Neural cell (in vitro differentiated cells): ENCODE measurements around the gene PXDN.

Experiments used
- CTCF ChIP-seq: fragments of 450-650 bp; IDR thresholded peaks from 2 replicates; pipeline ENCODE4 v1.5.1; 2014; ENCODE audit warnings: antibody characterized with exemption, mild to moderate bottlenecking, moderate library complexity; ENCODE audit not compliant: poor library complexity, severe bottlenecking
- EP300 ChIP-seq: fragments of 450-650 bp; conservative IDR thresholded peaks from 2 replicates; pipeline ENCODE4 v1.6.1; 2014; ENCODE audit warnings: antibody characterized with exemption, mild to moderate bottlenecking, moderate library complexity; ENCODE audit not compliant: poor library complexity, severe bottlenecking
- POLR2AphosphoS5 ChIP-seq: IDR thresholded peaks from 2 replicates; pipeline ENCODE4 v1.6.1; 2012
- SMC3 ChIP-seq: fragments of 450-650 bp; conservative IDR thresholded peaks from 2 replicates; pipeline ENCODE4 v1.6.1; 2014; ENCODE audit warnings: antibody characterized with exemption, mild to moderate bottlenecking, moderate library complexity; ENCODE audit not compliant: poor library complexity
- TAF1 ChIP-seq: IDR thresholded peaks from 2 replicates; pipeline ENCODE4 v1.6.1; 2012; ENCODE audit warnings: low read depth

DNA sequence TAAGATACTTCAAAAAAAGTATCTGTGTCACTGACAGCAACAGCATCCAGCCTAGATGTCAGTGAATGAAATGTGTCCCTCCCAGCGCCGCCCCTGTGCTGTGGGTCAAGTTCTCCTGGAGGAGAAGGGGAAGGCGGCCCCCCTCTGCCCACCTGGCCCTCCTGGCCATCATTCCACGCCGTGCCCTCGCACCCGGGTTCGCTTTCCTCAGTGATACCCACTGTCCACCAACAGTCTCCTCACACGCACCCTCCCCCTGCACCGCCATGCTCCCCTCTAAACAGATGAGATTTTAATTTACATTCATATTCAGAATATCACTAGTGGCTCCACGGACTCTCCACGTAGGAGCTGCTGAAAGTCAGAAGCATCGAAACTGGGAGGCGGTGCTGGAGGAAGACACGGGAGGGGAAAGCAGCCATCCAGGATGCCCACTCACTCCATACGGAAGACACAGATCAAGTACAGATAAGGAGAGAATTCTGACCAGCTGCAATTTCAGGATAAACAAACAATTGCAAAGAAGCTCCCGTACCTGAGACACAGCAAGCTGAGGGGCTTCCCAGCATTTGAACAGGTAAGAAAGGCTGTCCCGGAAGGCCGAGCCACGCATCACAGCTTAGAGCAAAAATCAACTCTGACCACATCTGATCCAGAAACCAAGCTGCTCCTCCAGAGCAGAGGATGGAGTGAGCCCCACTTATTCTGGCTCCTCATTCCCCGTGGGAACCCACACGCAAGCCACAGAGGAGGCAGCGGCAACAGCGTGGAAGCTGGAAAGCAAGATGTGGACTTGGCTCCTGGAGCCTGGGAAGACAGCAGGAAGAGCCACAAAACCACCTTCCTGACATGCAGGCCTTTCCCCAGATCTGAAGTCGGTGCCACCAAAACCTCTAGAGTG, 49.7 kb downstream of the PXDN start:
- TF ChIP-seq POLR2AphosphoS5 (no peak), CTCF (no peak), TAF1 (no peak), SMC3 (no peak), EP300 (no peak)
